Measurements from ENCODE around the gene AURKB. TPM values are rescaled to one million over a fixed set of nuclear protein-coding genes. Genes with fewer than 3 reads are reported as not detected.
A peak's percentile ranks its signal among the peaks of the same experiment; 100 is the strongest.

The AURKB gene
- total and polyA plus RNA-seq, 2 of the 13 experiments (the other 11 are each of a cell fraction or from before 2014, with no cell fraction given): 29.5 to 75.3 TPM

DNA sequence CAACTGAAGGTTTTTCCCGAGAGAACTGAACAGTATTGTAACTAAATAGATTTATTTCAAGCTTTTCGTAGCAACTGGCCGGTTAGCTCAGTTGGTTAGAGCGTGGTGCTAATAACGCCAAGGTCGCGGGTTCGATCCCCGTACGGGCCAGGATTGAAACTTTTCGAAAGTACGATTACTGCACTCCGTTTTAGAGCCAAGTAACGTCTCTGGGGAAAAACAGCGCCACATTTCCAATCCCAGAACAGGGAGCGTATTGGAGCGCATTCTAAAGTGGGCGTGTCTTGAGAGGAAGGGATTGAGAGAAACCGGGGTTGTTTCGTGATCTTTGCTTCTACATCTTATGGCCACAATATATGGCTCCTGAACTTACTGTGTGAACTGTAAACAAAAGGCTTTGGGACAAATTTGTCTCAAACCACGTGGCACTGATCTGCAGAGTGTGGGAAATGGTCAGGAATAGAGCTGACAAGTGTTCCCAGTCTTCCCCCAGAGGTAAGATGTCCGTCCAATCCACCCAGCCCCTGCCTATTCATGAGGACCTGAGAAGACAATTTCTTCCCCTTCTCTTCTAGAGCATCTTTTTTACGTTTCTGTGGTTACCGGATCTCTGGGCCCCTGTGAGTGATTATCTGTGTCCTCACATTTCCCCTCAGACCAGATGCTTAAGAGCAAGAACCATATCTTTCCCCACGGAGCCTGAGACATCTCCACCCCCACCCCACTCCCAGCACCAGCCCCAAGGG is 22.7 kb downstream of the AURKB start (continued):
- TF ChIP-seq ZNF607 (CRISPR knock-in tag; IDR thresholded peaks at IDR 0.05; ENCODE audit: borderline replicate concordance) (peak; percentile 42; the same call in 1 of the 2 replicates), ZNF510 (CRISPR knock-in tag; IDR thresholded peaks at IDR 0.05; ENCODE audit: low read depth) (no peak), POLR2G (IDR thresholded peaks at IDR 0.05; ENCODE audit: low read depth, low read length) (peak; percentile 57), TGIF2 (CRISPR knock-in tag; IDR thresholded peaks at IDR 0.05) (no peak), JUND (CRISPR knock-in tag; IDR thresholded peaks at IDR 0.05) (no peak), FOXM1 (CRISPR knock-in tag; IDR thresholded peaks at IDR 0.05) (no peak), RXRB (CRISPR knock-in tag; IDR thresholded peaks at IDR 0.05; ENCODE audit: borderline replicate concordance) (peak; percentile 66; the same call in 1 of the 2 replicates), ZNF143 (CRISPR knock-in tag; IDR thresholded peaks at IDR 0.05) (no peak), ZXDC (CRISPR knock-in tag; IDR thresholded peaks at IDR 0.05) (peak; percentile 32; the same call in 1 of the 2 replicates), EP300 (IDR thresholded peaks at IDR 0.05; ENCODE audit: low read depth in 2 of 2, low read length in 2 of 2) (peak in 1 of 2 experiments; percentile 24; a peak in 1 of 4 replicates), EP300 (CRISPR knock-in tag; IDR thresholded peaks at IDR 0.05; ENCODE audit: borderline replicate concordance) (no peak; the same call in 1 of the 2 replicates), FOXK2 (IDR thresholded peaks at IDR 0.05) (0 out of 2 replicates have a peak, but pooled peaks have one; percentile 4), DR1 (CRISPR knock-in tag; IDR thresholded peaks at IDR 0.05) (no peak), SPEN (CRISPR knock-in tag; IDR thresholded peaks at IDR 0.05; ENCODE audit: low read depth) (peak; percentile 55), ZBED4 (CRISPR knock-in tag; IDR thresholded peaks at IDR 0.05; ENCODE audit: borderline replicate concordance) (0 out of 2 replicates have a peak, but pooled peaks have one; percentile 47), SAP130 (CRISPR knock-in tag; IDR thresholded peaks at IDR 0.05; ENCODE audit: low read depth) (peak; percentile 87), HNRNPL (IDR thresholded peaks at IDR 0.05; ENCODE audit: low read depth, low read length) (no peak), ZBTB3 (CRISPR knock-in tag; IDR thresholded peaks at IDR 0.05; ENCODE audit: borderline replicate concordance, low read depth) (no peak), ZNF275 (CRISPR knock-in tag; IDR thresholded peaks at IDR 0.05; ENCODE audit: borderline replicate concordance) (no peak), MAF1 (CRISPR knock-in tag; IDR thresholded peaks at IDR 0.05; ENCODE audit: borderline replicate concordance) (peak; percentile 93), ZNF792 (CRISPR knock-in tag; IDR thresholded peaks at IDR 0.05) (0 out of 2 replicates have a peak, but pooled peaks have one; percentile 15), TARDBP (CRISPR knock-in tag; IDR thresholded peaks at IDR 0.05) (peak; percentile 90), ZNF776 (CRISPR knock-in tag; IDR thresholded peaks at IDR 0.05) (no peak), MATR3 (CRISPR knock-in tag; IDR thresholded peaks at IDR 0.05) (no peak)

Measured in HepG2 (cell line).